OCI-LY7 (cell line): ENCODE measurements around the gene MAML3. TPM values are rescaled to one million over a fixed set of nuclear protein-coding genes. Genes with fewer than 3 reads are reported as not detected.

ENCODE experiments used
- BruUV-seq: library from RNA; stranded (reverse); fragments of 400-500 nt; replicated peaks from 2 replicates; lab custom pipeline; 2021; lab: Mats Ljungman, UMichigan
- CTCF ChIA-PET: fragments of 300-600 bp; sonication (Branson Sonifier 250); formaldehyde crosslinking; loops from one replicate; lab custom pipeline; 2022; ENCODE audit warnings: antibody characterized with exemption; ENCODE audit not compliant: unreplicated experiment; lab: Charles Lee
- POLR2A ChIA-PET: fragments of 300-600 bp; sonication (Branson Sonifier 250); formaldehyde crosslinking; loops from one replicate; lab custom pipeline; 2022; ENCODE audit warnings: antibody characterized with exemption; lab: Charles Lee
- DNase-seq: peaks from one replicate; pipeline ENCODE4 v3.0.0-alpha.2; 2015; ENCODE audit warnings: low spot score
- H2AFZ ChIP-seq: fragments of 200-600 bp; sonication (generic), shearing (Covaris generic); 2 replicates; pipeline ENCODE4 v1.6.1; 2014; ENCODE audit warnings: mild to moderate bottlenecking, antibody characterized with exemption, low read length, moderate library complexity
- H3K27ac ChIP-seq: fragments of 200-600 bp; sonication (generic); 2 replicates; pipeline ENCODE4 v1.5.1; 2014; ENCODE audit warnings: mixed run types, low read depth, mild to moderate bottlenecking, moderate library complexity, low read length, inconsistent platforms; ENCODE audit not compliant: poor library complexity, severe bottlenecking
- H3K36me3 ChIP-seq: fragments of 200-600 bp; sonication (generic); 2 replicates; pipeline ENCODE4 v1.6.1; 2014; ENCODE audit warnings: mild to moderate bottlenecking, antibody characterized with exemption, low read length, moderate library complexity, mixed read lengths; ENCODE audit not compliant: insufficient read depth
- H3K4me1 ChIP-seq: fragments of 200-600 bp; sonication (generic); 2 replicates; pipeline ENCODE4 v1.5.1; 2014; ENCODE audit warnings: mild to moderate bottlenecking, low read length; ENCODE audit not compliant: insufficient read depth, poor library complexity, severe bottlenecking
- H3K4me2 ChIP-seq: fragments of 200-600 bp; sonication (generic); 2 replicates; pipeline ENCODE4 v1.6.1; 2014; ENCODE audit warnings: mild to moderate bottlenecking, low read length
- H3K4me3 ChIP-seq: fragments of 200-600 bp; sonication (generic); 2 replicates; pipeline ENCODE4 v1.5.1; 2014; ENCODE audit warnings: mild to moderate bottlenecking, low read depth, low read length; ENCODE audit not compliant: poor library complexity, severe bottlenecking
- H3K79me2 ChIP-seq: fragments of 200-600 bp; sonication (generic); 2 replicates; pipeline ENCODE4 v1.6.1; 2016; ENCODE audit warnings: low read depth, mild to moderate bottlenecking, low read length, moderate library complexity, mixed read lengths; ENCODE audit not compliant: insufficient read depth
- H3K9me2 ChIP-seq: fragments of 200-600 bp; sonication (generic); 2 replicates; pipeline ENCODE4 v1.6.1; 2016; ENCODE audit warnings: mild to moderate bottlenecking, low read length, mixed read lengths; ENCODE audit not compliant: insufficient read depth
- H3K9me3 ChIP-seq: fragments of 200-600 bp; sonication (generic); 2 replicates; pipeline ENCODE4 v1.6.1; 2014; ENCODE audit warnings: mild to moderate bottlenecking, mixed run types, low read length, mixed read lengths
- H4K20me1 ChIP-seq: fragments of 200-600 bp; sonication (generic); 2 replicates; pipeline ENCODE4 v1.6.1; 2014; ENCODE audit warnings: mild to moderate bottlenecking, antibody characterized with exemption, low read length, moderate library complexity, mixed read lengths; ENCODE audit not compliant: insufficient read depth
- CTCF ChIP-seq: fragments of 200-600 bp; sonication (generic); conservative IDR thresholded peaks from 2 replicates; pipeline ENCODE4 v1.5.1; 2014; ENCODE audit warnings: mild to moderate bottlenecking, antibody characterized with exemption, low read length, moderate library complexity, mixed read lengths
- EZH2phosphoT487 ChIP-seq: fragments of 200-600 bp; sonication (generic); IDR thresholded peaks from 2 replicates; pipeline ENCODE4 v1.6.1; 2018; ENCODE audit warnings: low read depth, borderline replicate concordance, mild to moderate bottlenecking, mixed run types, antibody characterized with exemption, low read length, moderate library complexity, mixed read lengths
- intact Hi-C: fragments of 100-400 bp; cut with micrococcal nuclease; formaldehyde crosslinking; loops from one replicate; pipeline ENCODE4 v1.10.0; 2022; ENCODE audit not compliant: unreplicated experiment
- total RNA-seq, 2 experiments: library from RNA; depleted of rRNA in 1 of 2; stranded (reverse); fragments of >200 nt in 1 of 2; shearing (Covaris generic) in 1 of 2; gene quantifications; 2 replicates each; pipeline ENCODE4 v1.2.3, GENCODE V29; 2014 to 2022

The MAML3 gene
- total RNA-seq, 2 experiments from 2014 or later: 0.80 to 1.2 TPM

GRCh38 chr4:140056015-140056414 is 98.0 kb downstream of the MAML3 start:
- Histone ChIP-seq H3K36me3 (no peaks in the 10 kb centered on the region), H2AFZ (no peak overlapping the region), H3K9me3 (no peaks in the 10 kb centered on the region), H3K4me2 (no peak overlapping the region), H3K4me3 (no peak overlapping the region), H3K9me2 (no peaks in the 10 kb centered on the region), H3K79me2 (no peaks in the 10 kb centered on the region), H3K27ac (no peak overlapping the region), H3K4me1 (peaks cover 11% of the 10 kb centered on the region), H4K20me1 (no peaks in the 10 kb centered on the region)
- intact Hi-C loops: no loop called here
- no peak for DNase-seq
- no TSS peak for BruUV-seq
- no peak for TF ChIP-seq CTCF
- TF ChIP-seq EZH2phosphoT487: no peak
- CTCF ChIA-PET: interaction anchor here (0.6 kb wide), 1 partner anchor 10 kb away, joined by 3 read pairs; no protein-coding TSS in a partner anchor
- POLR2A ChIA-PET: interaction anchor here (1.9 kb wide), 1 partner anchor 187 kb away, joined by 4 read pairs; no protein-coding TSS in a partner anchor

- Histone ChIP-seq H3K4me1 (peaks cover 17% of the 10 kb centered on the region), H3K27ac (no peak overlapping the region), H2AFZ (peak overlapping the region; percentile 71; the same call in 1 of the 2 replicates), H3K4me3 (no peak overlapping the region), H3K4me2 (no peak overlapping the region), H3K79me2 (no peaks in the 10 kb centered on the region), H3K9me3 (no peaks in the 10 kb centered on the region), H3K9me2 (no peaks in the 10 kb centered on the region), H4K20me1 (no peaks in the 10 kb centered on the region), H3K36me3 (no peaks in the 10 kb centered on the region)
- no peak for DNase-seq
- BruUV-seq: no TSS peak
- CTCF ChIA-PET: no interaction called here
- intact Hi-C loops: loop anchor here (5.0 kb wide), 1 partner anchor 97 kb away; the partner anchor contains the start of gene MAML3
- POLR2A ChIA-PET: interaction anchor here (0.7 to 1.9 kb wide), 2 partner anchors 188 to 883 kb away, joined by 3 to 4 read pairs; no protein-coding TSS in a partner anchor
- no peak for TF ChIP-seq CTCF
- no peak for TF ChIP-seq EZH2phosphoT487
These were observed 99.1 kb downstream of the MAML3 start for GRCh38 chr4:140054861-140055260.

GRCh38 chr4:140053185-140053584 is 100.8 kb downstream of the MAML3 start:
- Histone ChIP-seq H3K4me3 (no peak overlapping the region), H3K79me2 (no peaks in the 10 kb centered on the region), H3K9me3 (no peaks in the 10 kb centered on the region), H4K20me1 (no peaks in the 10 kb centered on the region), H2AFZ (no peak overlapping the region), H3K4me2 (no peak overlapping the region), H3K9me2 (no peaks in the 10 kb centered on the region), H3K36me3 (no peaks in the 10 kb centered on the region), H3K27ac (no peak overlapping the region), H3K4me1 (peaks cover 34% of the 10 kb centered on the region)
- DNase-seq: no peak
- intact Hi-C loops: loop anchor here (5.0 kb wide), 1 partner anchor 99 kb away; the partner anchor contains the start of gene MAML3
- CTCF ChIA-PET: no interaction called here
- no TSS peak for BruUV-seq
- TF ChIP-seq EZH2phosphoT487 (no peak), CTCF (no peak)
- POLR2A ChIA-PET: interaction anchor here (0.6 kb wide), 1 partner anchor 1079 kb away, joined by 3 read pairs; no protein-coding TSS in a partner anchor
